SK-N-SH (cell line): ENCODE results near the gene ARHGEF26. TPM values are rescaled to one million over a fixed set of nuclear protein-coding genes. Genes with fewer than 3 reads are reported as not detected.

Source experiments
- CTCF ChIA-PET: fragments of 300-600, 350-600 bp; formaldehyde crosslinking; extraction: SDS; loops from one replicate; lab custom pipeline; 2021; lab: Yijun Ruan, JAX
- POLR2A ChIA-PET: fragments of 350-600 bp; sonication (Branson Sonifier 250); formaldehyde crosslinking; extraction: SDS; loops from one replicate; lab custom pipeline; 2020; ENCODE audit warnings: antibody characterized with exemption, inconsistent platforms; lab: Yijun Ruan, JAX
- DNase-seq: peaks from one replicate; pipeline ENCODE4 v3.0.0; 2012
- H2AFZ ChIP-seq: fragments of 200-600 bp; sonication (generic); 2 replicates; pipeline ENCODE4 v1.8.1; 2016; ENCODE audit warnings: antibody characterized with exemption, mild to moderate bottlenecking, low read depth
- H3F3A ChIP-seq: fragments of 200-600 bp; sonication (generic); replicated peaks from 2 replicates; pipeline ENCODE3; 2016; ENCODE audit warnings: antibody characterized with exemption, mild to moderate bottlenecking; ENCODE audit not compliant: insufficient read depth
- H3K27ac ChIP-seq, 2 experiments: fragments of 200-500 bp in 1 of 2; fragments of 200-600 bp in 1 of 2; sonication (Bioruptor generic) in 1 of 2; sonication (generic), shearing (Covaris generic) in 1 of 2; 2 replicates each; pipeline versions ENCODE4 v1.5.1 to v1.6.1; 2014 to 2016; ENCODE audit warnings: low read depth in 2 of 2, inconsistent platforms in 1 of 2, low read length in 1 of 2, mild to moderate bottlenecking in 1 of 2, mixed read lengths in 1 of 2
- H3K27me3 ChIP-seq: fragments of 200-600 bp; sonication (generic), shearing (Covaris generic); 2 replicates; pipeline ENCODE4 v1.6.1; 2016; ENCODE audit warnings: mixed run types; ENCODE audit not compliant: insufficient read depth
- H3K36me3 ChIP-seq, 2 experiments: fragments of 200-500 bp in 1 of 2; fragments of 200-600 bp in 1 of 2; sonication (Bioruptor generic) in 1 of 2; sonication (generic) in 1 of 2; replicated peaks in 1 of 2; 2 replicates each; pipeline versions ENCODE3 to v1.5.1; 2014 to 2016; ENCODE audit warnings: low read length in 1 of 2, mild to moderate bottlenecking in 1 of 2; ENCODE audit not compliant: insufficient read depth in 2 of 2, control insufficient read depth in 1 of 2
- H3K4me1 ChIP-seq, 2 experiments: fragments of 200-500 bp in 1 of 2; fragments of 200-600 bp in 1 of 2; sonication (Bioruptor generic) in 1 of 2; sonication (generic), shearing (Covaris generic) in 1 of 2; 2 replicates each; pipeline versions ENCODE4 v1.5.1 to v1.6.1; 2014 to 2016; ENCODE audit warnings: low read depth in 1 of 2, low read length in 1 of 2, mixed run types in 1 of 2; ENCODE audit not compliant: insufficient read depth in 2 of 2, control insufficient read depth in 1 of 2
- H3K4me2 ChIP-seq: fragments of 200-600 bp; sonication (generic), shearing (Covaris generic); 2 replicates; pipeline ENCODE4 v1.6.1; 2017; ENCODE audit warnings: mixed run types
- H3K4me3 ChIP-seq, 2 experiments: fragments of 200-500 bp in 1 of 2; fragments of 200-600 bp in 1 of 2; sonication (Bioruptor generic) in 1 of 2; sonication (generic), shearing (Covaris generic) in 1 of 2; 2 replicates each; pipeline versions ENCODE4 v1.5.1 to v1.8.1; 2014 to 2016; ENCODE audit warnings: low read depth in 2 of 2, inconsistent platforms in 1 of 2, low read length in 1 of 2, mild to moderate bottlenecking in 1 of 2, mixed read lengths in 1 of 2, moderate library complexity in 1 of 2
- H3K79me2 ChIP-seq: fragments of 200-600 bp; sonication (generic); 2 replicates; pipeline ENCODE4 v1.8.1; 2017; ENCODE audit warnings: mild to moderate bottlenecking; ENCODE audit not compliant: insufficient read depth
- H3K9ac ChIP-seq: fragments of 200-600 bp; sonication (generic); 2 replicates; pipeline ENCODE4 v1.6.1; 2017; ENCODE audit warnings: mixed run types
- H3K9me2 ChIP-seq: fragments of 200-600 bp; sonication (generic); 2 replicates; pipeline ENCODE4 v1.6.1; 2017; ENCODE audit warnings: mixed run types
- H3K9me3 ChIP-seq: fragments of 200-600 bp; sonication (generic); 2 replicates; pipeline ENCODE4 v1.6.1; 2017; ENCODE audit warnings: mixed run types, mild to moderate bottlenecking, moderate library complexity
- H4K20me1 ChIP-seq: fragments of 200-600 bp; sonication (generic); 2 replicates; pipeline ENCODE4 v1.6.1; 2017; ENCODE audit warnings: mild to moderate bottlenecking, mixed run types; ENCODE audit not compliant: insufficient read depth
- CHD2 ChIP-seq: fragments of 150-350 bp; IDR thresholded peaks from 2 replicates; pipeline ENCODE4 v1.6.1; 2018; ENCODE audit warnings: low read length; ENCODE audit not compliant: partially characterized antibody
- ELF1 ChIP-seq: IDR thresholded peaks from 2 replicates; pipeline ENCODE4 v1.4.0; 2012
- EP300 ChIP-seq, 2 experiments: IDR thresholded peaks; 2 replicates each; pipeline versions ENCODE4 v1.4.0 to v1.6.1; 2012; ENCODE audit warnings: borderline replicate concordance in 1 of 2, low read depth in 1 of 2, low read length in 1 of 2
- GATA2 ChIP-seq: sonication (generic); formaldehyde crosslinking; IDR thresholded peaks from 2 replicates; pipeline ENCODE4 v1.5.0; 2020; ENCODE audit warnings: mild to moderate bottlenecking, missing genetic modification reagents
- JUND ChIP-seq: IDR thresholded peaks from 2 replicates; pipeline ENCODE4 v1.4.0; 2012
- MEF2A ChIP-seq: IDR thresholded peaks from 2 replicates; pipeline ENCODE4 v1.4.0; 2012; ENCODE audit warnings: low read depth, borderline replicate concordance
- MXI1 ChIP-seq: IDR thresholded peaks from 2 replicates; pipeline ENCODE4 v1.6.1; 2012; ENCODE audit warnings: mild to moderate bottlenecking, low read depth, low read length, improper control_type of control experiment
- NFIC ChIP-seq: IDR thresholded peaks from 2 replicates; pipeline ENCODE4 v1.4.0; 2012; ENCODE audit warnings: borderline replicate concordance
- NRF1 ChIP-seq: IDR thresholded peaks from 2 replicates; pipeline ENCODE4 v1.6.1; 2012; ENCODE audit warnings: low read depth, mild to moderate bottlenecking, low read length
- RAD21 ChIP-seq: IDR thresholded peaks from 2 replicates; pipeline ENCODE4 v1.6.1; 2012; ENCODE audit warnings: mild to moderate bottlenecking, low read length
- RCOR1 ChIP-seq: fragments of 150-350 bp; IDR thresholded peaks from 2 replicates; pipeline ENCODE4 v1.6.1; 2017; ENCODE audit warnings: antibody characterized with exemption, low read length
- RFX5 ChIP-seq: IDR thresholded peaks from 2 replicates; pipeline ENCODE4 v1.6.1; 2012; ENCODE audit warnings: mild to moderate bottlenecking, improper control_type of control experiment, low read length
- RXRA ChIP-seq: IDR thresholded peaks from 2 replicates; pipeline ENCODE4 v1.4.0; 2012; ENCODE audit warnings: low read depth, mild to moderate bottlenecking, borderline replicate concordance
- SIN3A ChIP-seq: IDR thresholded peaks from 2 replicates; pipeline ENCODE4 v1.6.1; 2012; ENCODE audit warnings: low read depth, mild to moderate bottlenecking, low read length, moderate library complexity, borderline replicate concordance
- SMC3 ChIP-seq: IDR thresholded peaks from 2 replicates; pipeline ENCODE4 v1.6.1; 2012; ENCODE audit warnings: low read depth, low read length, improper control_type of control experiment
- TAF1 ChIP-seq: IDR thresholded peaks from 2 replicates; pipeline ENCODE4 v1.6.1; 2012; ENCODE audit warnings: low read depth, mild to moderate bottlenecking, low read length, moderate library complexity, borderline replicate concordance
- WGBS: methylation state at CpG from one replicate; pipeline ENCODE4 v1.1.6; 2017; ENCODE audit warnings: low lambda C conversion rate; 5-methylcytosine and 5-hydroxymethylcytosine counted together
- polyA plus RNA-seq, 3 experiments: library from polyadenylated mRNA; depleted of rRNA; stranded (reverse); fragments of >200 nt; gene quantifications; 2 replicates each; pipeline ENCODE4 v1.2.3, GENCODE V29; 2012
- TF ChIP-seq, protein P1 (sequence below): IDR thresholded peaks from 2 replicates; pipeline ENCODE4 v1.4.0; 2012; ENCODE audit warnings: low read depth
- TF ChIP-seq, protein P2 (sequence below): fragments of 200-600 bp; sonication (generic); IDR thresholded peaks from 2 replicates; pipeline ENCODE4 v1.6.1; 2017; ENCODE audit warnings: antibody characterized with exemption, mild to moderate bottlenecking, moderate library complexity
- TF ChIP-seq, protein P3 (sequence below): IDR thresholded peaks from 2 replicates; pipeline ENCODE4 v1.4.0; 2012; ENCODE audit warnings: low read depth, borderline replicate concordance
- TF ChIP-seq, protein P4 (sequence below): IDR thresholded peaks from 2 replicates; pipeline ENCODE4 v1.4.0; 2012; ENCODE audit warnings: low read depth, borderline replicate concordance

The ARHGEF26 gene
- polyA plus RNA-seq, 1 of the 3 experiments (the other 2 are of a cell fraction) = 1.2 TPM

DNA sequence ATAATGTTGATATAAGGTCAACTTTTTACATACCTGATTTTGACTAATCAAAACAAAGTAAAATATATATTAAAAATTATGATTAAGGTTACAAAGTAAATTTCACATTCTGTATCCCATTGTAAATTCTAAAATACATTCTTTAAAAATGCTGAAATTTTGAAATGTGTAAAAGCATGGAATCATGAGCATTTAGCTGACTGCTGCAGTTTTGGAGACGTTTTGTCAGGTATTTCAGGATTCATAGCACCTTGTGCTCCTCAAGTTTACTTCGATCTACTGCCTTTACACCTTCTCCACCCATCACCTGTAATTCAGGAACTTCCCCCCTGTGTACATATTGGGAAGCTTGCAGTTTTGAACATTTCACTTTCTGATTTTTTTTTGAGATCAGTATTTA is 71.0 kb downstream of the ARHGEF26 start:
- CTCF ChIA-PET = interaction anchor here (1.0 kb wide), 1 partner anchor 16 kb away, joined by 3 read pairs; no protein-coding TSS in a partner anchor
- no peak overlapping the region for H3K27ac ChIP-seq
- H3K36me3 ChIP-seq = no peaks in the 10 kb centered on the region
- no peaks in the 10 kb centered on the region for H3F3A ChIP-seq
- TF ChIP-seq, protein P1, sequence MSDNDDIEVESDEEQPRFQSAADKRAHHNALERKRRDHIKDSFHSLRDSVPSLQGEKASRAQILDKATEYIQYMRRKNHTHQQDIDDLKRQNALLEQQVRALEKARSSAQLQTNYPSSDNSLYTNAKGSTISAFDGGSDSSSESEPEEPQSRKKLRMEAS = no peak
- TF ChIP-seq NFIC (no peak), JUND (no peak), GATA2 (no peak), MEF2A (no peak), SIN3A (no peak), RXRA (no peak), RAD21 (no peak), MXI1 (no peak), NRF1 (no peak), TAF1 (no peak), ELF1 (no peak), EP300 (IDR thresholded peaks at IDR 0.05; ENCODE audit: borderline replicate concordance in 1 of 2, low read depth in 1 of 2, low read length in 1 of 2) (no peak), CHD2 (no peak), SMC3 (no peak), RFX5 (no peak), RCOR1 (no peak)
- TF ChIP-seq, protein P2, sequence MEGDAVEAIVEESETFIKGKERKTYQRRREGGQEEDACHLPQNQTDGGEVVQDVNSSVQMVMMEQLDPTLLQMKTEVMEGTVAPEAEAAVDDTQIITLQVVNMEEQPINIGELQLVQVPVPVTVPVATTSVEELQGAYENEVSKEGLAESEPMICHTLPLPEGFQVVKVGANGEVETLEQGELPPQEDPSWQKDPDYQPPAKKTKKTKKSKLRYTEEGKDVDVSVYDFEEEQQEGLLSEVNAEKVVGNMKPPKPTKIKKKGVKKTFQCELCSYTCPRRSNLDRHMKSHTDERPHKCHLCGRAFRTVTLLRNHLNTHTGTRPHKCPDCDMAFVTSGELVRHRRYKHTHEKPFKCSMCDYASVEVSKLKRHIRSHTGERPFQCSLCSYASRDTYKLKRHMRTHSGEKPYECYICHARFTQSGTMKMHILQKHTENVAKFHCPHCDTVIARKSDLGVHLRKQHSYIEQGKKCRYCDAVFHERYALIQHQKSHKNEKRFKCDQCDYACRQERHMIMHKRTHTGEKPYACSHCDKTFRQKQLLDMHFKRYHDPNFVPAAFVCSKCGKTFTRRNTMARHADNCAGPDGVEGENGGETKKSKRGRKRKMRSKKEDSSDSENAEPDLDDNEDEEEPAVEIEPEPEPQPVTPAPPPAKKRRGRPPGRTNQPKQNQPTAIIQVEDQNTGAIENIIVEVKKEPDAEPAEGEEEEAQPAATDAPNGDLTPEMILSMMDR = no peak
- TF ChIP-seq, protein P3, sequence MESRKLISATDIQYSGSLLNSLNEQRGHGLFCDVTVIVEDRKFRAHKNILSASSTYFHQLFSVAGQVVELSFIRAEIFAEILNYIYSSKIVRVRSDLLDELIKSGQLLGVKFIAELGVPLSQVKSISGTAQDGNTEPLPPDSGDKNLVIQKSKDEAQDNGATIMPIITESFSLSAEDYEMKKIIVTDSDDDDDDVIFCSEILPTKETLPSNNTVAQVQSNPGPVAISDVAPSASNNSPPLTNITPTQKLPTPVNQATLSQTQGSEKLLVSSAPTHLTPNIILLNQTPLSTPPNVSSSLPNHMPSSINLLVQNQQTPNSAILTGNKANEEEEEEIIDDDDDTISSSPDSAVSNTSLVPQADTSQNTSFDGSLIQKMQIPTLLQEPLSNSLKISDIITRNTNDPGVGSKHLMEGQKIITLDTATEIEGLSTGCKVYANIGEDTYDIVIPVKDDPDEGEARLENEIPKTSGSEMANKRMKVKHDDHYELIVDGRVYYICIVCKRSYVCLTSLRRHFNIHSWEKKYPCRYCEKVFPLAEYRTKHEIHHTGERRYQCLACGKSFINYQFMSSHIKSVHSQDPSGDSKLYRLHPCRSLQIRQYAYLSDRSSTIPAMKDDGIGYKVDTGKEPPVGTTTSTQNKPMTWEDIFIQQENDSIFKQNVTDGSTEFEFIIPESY = no peak
- TF ChIP-seq, protein P4, sequence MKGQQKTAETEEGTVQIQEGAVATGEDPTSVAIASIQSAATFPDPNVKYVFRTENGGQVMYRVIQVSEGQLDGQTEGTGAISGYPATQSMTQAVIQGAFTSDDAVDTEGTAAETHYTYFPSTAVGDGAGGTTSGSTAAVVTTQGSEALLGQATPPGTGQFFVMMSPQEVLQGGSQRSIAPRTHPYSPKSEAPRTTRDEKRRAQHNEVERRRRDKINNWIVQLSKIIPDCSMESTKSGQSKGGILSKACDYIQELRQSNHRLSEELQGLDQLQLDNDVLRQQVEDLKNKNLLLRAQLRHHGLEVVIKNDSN = no peak
- TF ChIP-seq, all 33 proteins: peak for 0
- H3K4me3 ChIP-seq = no peak overlapping the region
- no peaks in the 10 kb centered on the region for H3K27me3 ChIP-seq
- no peaks in the 10 kb centered on the region for H3K79me2 ChIP-seq
- H3K4me2 ChIP-seq = no peak overlapping the region
- peaks cover 0 to 2% of the 10 kb centered on the region in 2 experiments; a peak in 2 of 4 replicates for H3K4me1 ChIP-seq
- no peak overlapping the region for H2AFZ ChIP-seq
- no peak for DNase-seq
- no peaks in the 10 kb centered on the region for H3K9me3 ChIP-seq
- no peaks in the 10 kb centered on the region for H4K20me1 ChIP-seq
- H3K9ac ChIP-seq = no peak overlapping the region
- POLR2A ChIA-PET = no interaction called here
- 75% methylated on average over 2 of the region's 2 CpGs for WGBS
- no peaks in the 10 kb centered on the region for H3K9me2 ChIP-seq
